Activated CD4-positive, alpha-beta memory T cell treated with anti-CD3 and anti-CD28 coated beads for 36 hours (primary cell): ENCODE data around the gene CRCP. TPM values are rescaled to one million over a fixed set of nuclear protein-coding genes. Genes with fewer than 3 reads are reported as not detected.
A peak's percentile ranks its signal among the peaks of the same experiment; 100 is the strongest.
"Not testable (repeated sequence)": the region's sequence is repeated elsewhere in the genome, so short reads cannot be mapped to it uniquely, and the experiment has no call there.

ENCODE experiments used
- CTCF ChIA-PET: fragments of 350-600 bp; sonication (Branson Sonifier 250); formaldehyde crosslinking; loops from one replicate; lab custom pipeline; 2021; ENCODE audit warnings: antibody characterized with exemption, inconsistent platforms; lab: Charles Lee
- POLR2A ChIA-PET: fragments of 350-600 bp; sonication (Branson Sonifier 250); formaldehyde crosslinking; loops from one replicate; lab custom pipeline; 2021; ENCODE audit warnings: antibody characterized with exemption; lab: Charles Lee
- DNase-seq: peaks from one replicate; pipeline ENCODE4 v3.0.0-alpha.2; 2020
- H3K27ac Mint-ChIP-seq: one replicate; pipeline ENCODE4 v1.8.0; 2021; ENCODE audit warnings: mixed read lengths
- H3K27me3 Mint-ChIP-seq: one replicate; pipeline ENCODE4 v1.8.0; 2021; ENCODE audit warnings: mixed read lengths
- H3K36me3 Mint-ChIP-seq: one replicate; pipeline ENCODE4 v1.8.0; 2021; ENCODE audit warnings: mixed read lengths
- H3K4me1 Mint-ChIP-seq: one replicate; pipeline ENCODE4 v1.8.0; 2021; ENCODE audit warnings: low read depth, mixed read lengths
- H3K4me3 Mint-ChIP-seq: one replicate; pipeline ENCODE4 v1.8.0; 2021; ENCODE audit warnings: mild to moderate bottlenecking, mixed read lengths
- H3K9me3 Mint-ChIP-seq: one replicate; pipeline ENCODE4 v1.8.0; 2021; ENCODE audit warnings: mixed read lengths
- intact Hi-C: fragments of 100-400 bp; cut with micrococcal nuclease; formaldehyde crosslinking; loops from one replicate; pipeline ENCODE4 v1.15.1; 2023
- total RNA-seq, 2 experiments: library from RNA; stranded (reverse); gene quantifications; one replicate each; pipeline ENCODE4 v1.2.3, GENCODE V29; 2021

The CRCP gene
- total RNA-seq = 10 to 100 TPM; 19.3 to 19.6 TPM

GRCh38 chr7:66114743-66115649 is at the start of gene CRCP:
CRCP (plus strand) TSS chr7:66114847; CDS start chr7:66114963, 116 bp downstream.
- Mint-ChIP-seq H3K36me3 (peaks cover 20% of the 10 kb centered on the region), H3K27ac (peak within 1 kb of the TSS; percentile 96), H3K4me1 (peaks cover 44% of the 10 kb centered on the region), H3K27me3 (no peaks in the 10 kb centered on the region), H3K4me3 (peak within 1 kb of the TSS; percentile 97), H3K9me3 (no peaks in the 10 kb centered on the region)
- intact Hi-C loops = loop anchor here (1.0 to 10.0 kb wide), 5 partner anchors 10 to 134 kb away; partner anchors contain the start of genes ASL and TPST1
- DNase-seq = peak; percentile 88
- CTCF ChIA-PET = interaction anchor here (1.6 kb wide), 1 partner anchor 11 kb away, joined by 3 read pairs; no protein-coding TSS in a partner anchor
- POLR2A ChIA-PET = interaction anchor here (0.5 to 1.6 kb wide), 5 partner anchors 15 to 378 kb away, joined by 3 to 6 read pairs (median 3); partner anchors contain the start of gene ASL

- ChIA-PET POLR2A (no interaction called here), CTCF (no interaction called here)
- intact Hi-C loops = no loop called here
These were observed 44.9 kb upstream of the CRCP start for GRCh38 chr7:66069732-66070131.

GRCh38 chr7:66070222-66070621 is 44.4 kb upstream of the CRCP start:
- POLR2A ChIA-PET = no interaction called here
- H3K4me1 Mint-ChIP-seq = peaks cover 1% of the 10 kb centered on the region

More at GRCh38 chr7:66069732-66070131, 44.9 kb upstream of the CRCP start:
- H3K4me3 Mint-ChIP-seq = no peak overlapping the region
- H3K27me3 Mint-ChIP-seq = no peaks in the 10 kb centered on the region
- DNase-seq = no peak
- H3K36me3 Mint-ChIP-seq = no peaks in the 10 kb centered on the region
- no peak overlapping the region for H3K27ac Mint-ChIP-seq
- H3K4me1 Mint-ChIP-seq = no peaks in the 10 kb centered on the region
- H3K9me3 Mint-ChIP-seq = peaks cover 6% of the 10 kb centered on the region

GRCh38 chr7:66072208-66072607 is 42.4 kb upstream of the CRCP start:
- H3K27ac Mint-ChIP-seq, intact Hi-C loops, DNase-seq, H3K36me3 Mint-ChIP-seq, H3K9me3 Mint-ChIP-seq, H3K4me3 Mint-ChIP-seq, H3K4me1 Mint-ChIP-seq, CTCF ChIA-PET, H3K27me3 Mint-ChIP-seq: not testable (repeated sequence)
- POLR2A ChIA-PET = interaction anchor here (0.6 kb wide), 1 partner anchor 94 kb away, joined by 4 read pairs; no protein-coding TSS in a partner anchor

More at GRCh38 chr7:66070222-66070621, 44.4 kb upstream of the CRCP start:
- H3K9me3 Mint-ChIP-seq = peaks cover 6% of the 10 kb centered on the region
- CTCF ChIA-PET = no interaction called here
- intact Hi-C loops = no loop called here
- no peak for DNase-seq
- no peaks in the 10 kb centered on the region for H3K27me3 Mint-ChIP-seq
- H3K27ac Mint-ChIP-seq = no peak overlapping the region
- H3K4me3 Mint-ChIP-seq = no peak overlapping the region
- H3K36me3 Mint-ChIP-seq = no peaks in the 10 kb centered on the region

- Mint-ChIP-seq H3K9me3 (no peaks in the 10 kb centered on the region), H3K4me3 (peak within 1 kb of the TSS; percentile 83), H3K4me1 (peaks cover 13% of the 10 kb centered on the region), H3K36me3 (no peaks in the 10 kb centered on the region), H3K27me3 (no peaks in the 10 kb centered on the region), H3K27ac (no peak within 1 kb of the TSS)
- intact Hi-C loops = loop anchor here (2.0 to 5.0 kb wide), 2 partner anchors 39 to 94 kb away; partner anchors contain the start of genes CRCP and GUSB
- CTCF ChIA-PET = interaction anchor here (0.6 kb wide), 1 partner anchor 38 kb away, joined by 3 read pairs; no protein-coding TSS in a partner anchor
- DNase-seq = peak; percentile 93
- POLR2A ChIA-PET = interaction anchor here (0.5 to 1.4 kb wide), 6 partner anchors 10 to 1286 kb away, joined by 3 to 7 read pairs (median 3); partner anchors contain the start of gene CRCP
These were observed 38.8 kb upstream of the CRCP start, which contains the start of gene ASL for GRCh38 chr7:66075590-66076461. ASL (plus strand) TSS chr7:66075819; CDS start chr7:66076082, 263 bp downstream.

- H3K9me3 Mint-ChIP-seq = no peaks in the 10 kb centered on the region
- H3K27me3 Mint-ChIP-seq = no peaks in the 10 kb centered on the region
- DNase-seq = no peak
- peaks cover 13% of the 10 kb centered on the region for H3K4me1 Mint-ChIP-seq
- CTCF ChIA-PET = no interaction called here
- intact Hi-C loops = loop anchor here (5.0 kb wide), 1 partner anchor 94 kb away; the partner anchor contains the start of gene GUSB
- no peak overlapping the region for H3K27ac Mint-ChIP-seq
- no peaks in the 10 kb centered on the region for H3K36me3 Mint-ChIP-seq
- peak overlapping the region; percentile 83 for H3K4me3 Mint-ChIP-seq
- POLR2A ChIA-PET = interaction anchor here (0.9 to 1.4 kb wide), 3 partner anchors 9 to 89 kb away, joined by 3 to 6 read pairs (median 3); partner anchors contain the start of gene CRCP
These were observed 38.0 kb upstream of the CRCP start for GRCh38 chr7:66076462-66077329.

GRCh38 chr7:66078067-66078466 is 36.6 kb upstream of the CRCP start:
- CTCF ChIA-PET = no interaction called here
- H3K4me1 Mint-ChIP-seq = peaks cover 13% of the 10 kb centered on the region
- no peak for DNase-seq
- no peak overlapping the region for H3K4me3 Mint-ChIP-seq
- intact Hi-C loops = loop anchor here (5.0 kb wide), 1 partner anchor 96 kb away; the partner anchor contains the start of gene GUSB
- no peaks in the 10 kb centered on the region for H3K9me3 Mint-ChIP-seq
- H3K27me3 Mint-ChIP-seq = no peaks in the 10 kb centered on the region
- POLR2A ChIA-PET = no interaction called here
- H3K36me3 Mint-ChIP-seq = no peaks in the 10 kb centered on the region
- H3K27ac Mint-ChIP-seq = no peak overlapping the region

GRCh38 chr7:66082083-66082482 is 32.6 kb upstream of the CRCP start:
- intact Hi-C loops = no loop called here
- no peak overlapping the region for H3K4me3 Mint-ChIP-seq
- H3K27me3 Mint-ChIP-seq = no peaks in the 10 kb centered on the region
- ChIA-PET CTCF (no interaction called here), POLR2A (no interaction called here)
- H3K4me1 Mint-ChIP-seq = peaks cover 3% of the 10 kb centered on the region
- DNase-seq = no peak
- no peaks in the 10 kb centered on the region for H3K9me3 Mint-ChIP-seq
- no peak overlapping the region for H3K27ac Mint-ChIP-seq
- no peaks in the 10 kb centered on the region for H3K36me3 Mint-ChIP-seq

- CTCF ChIA-PET = no interaction called here
- Mint-ChIP-seq H3K27ac (no peak overlapping the region), H3K4me3 (no peak overlapping the region), H3K4me1 (no peaks in the 10 kb centered on the region), H3K9me3 (no peaks in the 10 kb centered on the region), H3K27me3 (no peaks in the 10 kb centered on the region), H3K36me3 (no peaks in the 10 kb centered on the region)
- intact Hi-C loops = no loop called here
- POLR2A ChIA-PET = no interaction called here
- no peak for DNase-seq
These were observed 31.7 kb upstream of the CRCP start for GRCh38 chr7:66082886-66083415.

GRCh38 chr7:66083677-66084076 is 31.0 kb upstream of the CRCP start:
- POLR2A ChIA-PET = no interaction called here
- CTCF ChIA-PET = interaction anchor here (0.7 kb wide), 1 partner anchor 66 kb away, joined by 3 read pairs; no protein-coding TSS in a partner anchor
- no peaks in the 10 kb centered on the region for H3K9me3 Mint-ChIP-seq
- no peaks in the 10 kb centered on the region for H3K27me3 Mint-ChIP-seq
- no peak overlapping the region for H3K27ac Mint-ChIP-seq
- H3K4me3 Mint-ChIP-seq = no peak overlapping the region
- no peak for DNase-seq
- no peaks in the 10 kb centered on the region for H3K4me1 Mint-ChIP-seq
- intact Hi-C loops = no loop called here
- H3K36me3 Mint-ChIP-seq = no peaks in the 10 kb centered on the region
